Lung microvascular endothelial cell (primary cell): ENCODE data around the gene KCNC3. TPM values are rescaled to one million over a fixed set of nuclear protein-coding genes. Genes with fewer than 3 reads are reported as not detected.

ENCODE experiments used
- DNase-seq, 2 donors: peaks; one replicate each; pipeline versions ENCODE4 v3.0.0 to v3.0.0-alpha.2; 2010; ENCODE audit warnings: low read depth in 2 of 2
- total RNA-seq: library from RNA; depleted of rRNA; stranded (reverse); fragments of >200 nt; gene quantifications from 2 replicates; pipeline ENCODE4 v1.2.1, GENCODE V29; 2014

The KCNC3 gene
- total RNA-seq, 1 donor from 2014 or later, result 0.40 TPM

GRCh38 chr19:50276370-50277063 lies 52.7 kb downstream of the KCNC3 start:
- DNase-seq, result no peak

DNA sequence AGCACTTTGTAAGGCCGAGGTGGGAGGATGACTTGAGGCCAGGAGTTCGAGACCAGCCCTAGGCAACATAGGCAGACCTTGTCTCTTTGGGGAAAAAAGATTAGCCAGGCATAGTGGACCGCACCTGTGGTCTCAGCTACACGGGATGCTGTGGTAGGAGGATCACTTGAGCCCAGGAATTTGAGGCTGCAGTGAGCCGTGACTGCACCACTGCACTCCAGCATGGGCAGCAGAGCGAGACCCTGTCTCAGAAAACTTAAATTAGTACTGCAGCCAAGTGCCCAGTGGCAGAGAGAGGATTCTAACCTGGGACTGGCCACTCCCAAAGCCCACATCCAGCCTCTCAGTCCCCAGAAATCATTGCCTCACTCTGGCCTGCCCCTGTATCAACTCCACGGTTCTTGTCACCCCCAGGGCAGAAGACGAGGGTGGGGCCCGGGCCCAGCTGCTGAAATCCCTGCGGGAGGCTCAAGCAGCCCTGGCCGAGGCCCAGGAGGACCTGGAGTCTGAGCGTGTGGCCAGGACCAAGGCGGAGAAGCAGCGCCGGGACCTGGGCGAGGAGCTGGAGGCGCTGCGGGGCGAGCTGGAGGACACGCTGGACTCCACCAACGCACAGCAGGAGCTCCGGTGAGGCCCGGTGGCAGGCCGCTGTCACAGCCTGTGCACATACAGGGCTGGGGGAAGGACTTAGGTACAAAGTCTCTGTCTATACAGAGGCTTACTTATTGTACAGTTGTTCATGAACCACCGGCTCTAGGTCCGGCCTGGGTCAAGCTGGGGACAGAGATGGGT lies 53.4 kb downstream of the KCNC3 start:
- DNase-seq, result no peak

DNA sequence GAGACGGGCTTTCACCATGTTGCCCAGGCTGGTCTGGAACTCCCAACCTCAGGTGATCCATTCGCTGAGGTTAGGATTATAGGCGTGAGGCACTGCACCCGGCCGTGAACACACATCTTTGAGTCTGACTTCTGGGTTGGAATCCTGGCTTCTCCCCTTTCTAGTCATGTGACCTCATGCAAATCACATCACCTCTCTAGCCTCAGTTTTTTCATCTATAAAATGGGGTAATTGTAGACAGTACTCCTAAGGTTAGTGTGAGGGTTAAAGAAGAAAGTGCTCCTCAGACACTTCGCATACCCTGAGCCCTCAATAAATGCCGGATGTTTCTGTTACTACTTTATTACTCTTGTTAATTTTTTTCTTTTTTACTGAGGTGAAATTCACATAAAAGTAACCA lies 55.4 kb downstream of the KCNC3 start:
- no peak for DNase-seq

DNA sequence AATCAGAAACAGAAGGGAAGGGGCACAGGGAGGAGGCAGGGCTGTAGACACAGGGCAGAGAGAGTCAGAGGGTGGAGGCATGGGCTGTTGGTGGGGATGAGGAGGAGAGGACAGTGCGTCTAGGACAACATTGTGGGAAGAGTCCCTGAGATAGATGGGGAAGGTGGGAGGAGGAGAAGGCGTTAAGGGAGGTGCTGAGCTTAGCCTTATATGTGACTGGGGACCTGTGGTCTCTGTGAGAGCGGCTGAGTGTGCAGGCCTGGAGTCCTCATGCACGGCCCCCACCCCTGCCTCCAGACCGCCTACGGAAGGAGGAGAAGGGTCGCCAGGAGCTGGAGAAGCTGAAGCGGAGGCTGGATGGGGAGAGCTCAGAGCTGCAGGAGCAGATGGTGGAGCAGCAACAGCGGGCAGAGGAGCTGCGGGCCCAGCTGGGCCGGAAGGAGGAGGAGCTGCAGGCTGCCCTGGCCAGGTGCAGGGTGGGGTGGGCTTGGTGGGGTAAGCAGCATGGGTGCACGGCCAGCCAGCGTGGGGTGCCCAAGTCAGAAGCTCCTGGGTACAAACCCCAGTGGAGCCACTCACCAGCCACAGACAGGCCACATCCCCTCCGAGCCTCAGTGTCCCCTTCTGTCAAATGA lies 56.8 kb downstream of the KCNC3 start:
- DNase-seq, result no peak

- no peak for DNase-seq
These were observed 59.5 kb downstream of the KCNC3 start for GRCh38 chr19:50269653-50270052.

- no peak for DNase-seq
These were observed 60.7 kb downstream of the KCNC3 start for GRCh38 chr19:50268501-50268900.

DNA sequence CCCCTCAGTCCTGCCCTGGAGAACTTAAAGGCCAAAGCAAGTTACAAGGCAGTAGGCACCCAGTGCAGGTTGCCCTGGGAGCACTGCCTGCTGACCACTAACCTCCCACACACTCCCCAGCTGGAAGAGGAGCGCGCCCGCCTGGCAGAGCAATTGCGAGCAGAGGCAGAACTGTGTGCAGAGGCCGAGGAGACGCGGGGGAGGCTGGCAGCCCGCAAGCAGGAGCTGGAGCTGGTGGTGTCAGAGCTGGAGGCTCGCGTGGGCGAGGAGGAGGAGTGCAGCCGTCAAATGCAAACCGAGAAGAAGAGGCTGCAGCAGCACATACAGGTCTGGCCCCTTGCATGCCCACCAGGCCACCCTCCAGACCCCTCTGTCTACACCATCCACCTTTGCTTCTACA lies 61.1 kb downstream of the KCNC3 start:
- DNase-seq, result no peak

DNA sequence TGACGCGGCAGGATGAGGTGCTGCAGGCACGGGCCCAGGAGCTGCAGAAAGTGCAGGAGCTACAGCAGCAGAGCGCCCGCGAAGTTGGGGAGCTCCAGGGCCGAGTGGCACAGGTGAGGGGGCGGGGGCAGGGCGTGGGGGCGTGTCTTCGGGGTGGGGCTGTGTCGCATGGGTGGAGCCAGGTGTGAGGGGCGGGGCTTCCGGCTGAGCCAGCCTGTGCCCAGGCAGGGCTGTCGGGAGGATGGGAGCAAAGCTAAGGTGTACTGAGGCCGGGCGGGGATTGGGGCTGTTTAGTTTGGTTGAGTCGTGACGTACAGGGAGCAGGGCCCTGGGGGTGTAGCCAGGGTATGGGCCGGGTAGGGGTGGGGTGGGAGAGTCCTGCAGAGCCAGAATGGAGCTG lies 62.3 kb downstream of the KCNC3 start:
- DNase-seq, result no peak

DNA sequence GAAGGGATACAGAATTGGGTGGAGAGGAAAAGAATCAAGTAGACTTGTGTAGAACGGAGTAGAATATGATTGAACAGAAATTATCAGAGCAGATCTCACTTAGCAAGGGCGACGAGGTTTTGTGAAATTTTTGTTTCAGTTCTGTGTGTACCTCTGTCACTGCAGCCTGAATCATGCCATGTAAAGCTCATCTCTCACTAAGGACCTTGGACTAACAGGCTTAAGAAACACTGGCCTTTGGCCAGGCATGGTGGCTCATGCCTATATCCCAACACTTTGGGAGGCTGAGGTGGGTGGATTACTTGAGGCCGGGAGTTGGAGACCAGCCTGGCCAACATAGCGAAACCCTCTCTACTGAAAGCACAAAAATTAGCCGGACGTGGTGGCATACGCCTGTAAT lies 63.1 kb downstream of the KCNC3 start:
- DNase-seq, result no peak

GRCh38 chr19:50264483-50265186 lies 64.5 kb downstream of the KCNC3 start:
- peak; percentile 12 to 27 for DNase-seq

DNA sequence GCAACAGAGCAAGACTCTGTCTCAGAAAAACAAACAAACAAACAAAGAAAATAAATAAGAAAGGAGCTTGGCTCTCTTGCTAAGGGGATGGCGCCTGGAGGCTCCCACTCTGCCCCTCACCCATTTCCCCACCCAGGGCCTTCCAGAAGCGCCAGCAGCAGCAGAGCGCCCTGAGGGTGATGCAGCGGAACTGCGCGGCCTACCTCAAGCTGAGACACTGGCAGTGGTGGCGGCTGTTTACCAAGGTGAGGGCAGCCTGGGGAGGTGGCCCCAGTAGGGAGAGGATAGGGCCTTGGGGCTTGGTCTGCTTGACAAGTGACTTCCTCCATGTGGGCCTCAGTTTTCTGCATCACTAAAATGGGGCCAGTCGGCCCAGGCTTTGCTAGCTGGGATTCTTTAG lies 66.0 kb downstream of the KCNC3 start:
- DNase-seq, result no peak

Other genes starting within 250 kb of the KCNC3 start
- gene IZUMO2, start 166.1 kb downstream of the KCNC3 start, total RNA-seq, result not detected in 2 replicates
- gene MYH14, start 125.8 kb downstream of the KCNC3 start, total RNA-seq, result under 0.01 TPM in 2 replicates
- gene NAPSA, start 36.3 kb upstream of the KCNC3 start, total RNA-seq, result under 0.01 TPM in 1 of 2 replicates, not detected in the other
- 35.5 and 66.7 TPM in 2 replicates for gene NR1H2, start 47.1 kb upstream of the KCNC3 start, total RNA-seq
- gene POLD1, start 55.0 kb upstream of the KCNC3 start, total RNA-seq, result 38.1 and 39.5 TPM in 2 replicates
- gene SPIB, start 89.6 kb upstream of the KCNC3 start, total RNA-seq, result not detected in 2 replicates
- gene MYBPC2, start 103.5 kb upstream of the KCNC3 start, total RNA-seq, result not detected in 2 replicates
- 25.7 and 46.0 TPM in 2 replicates for gene EMC10, start 147.1 kb upstream of the KCNC3 start, total RNA-seq
- gene GARIN5A, start 147.5 kb upstream of the KCNC3 start, total RNA-seq, result under 0.01 and 0.20 TPM in 2 replicates
- gene JOSD2, start 181.8 kb upstream of the KCNC3 start, total RNA-seq, result 20.5 and 21.0 TPM in 2 replicates
- gene ASPDH, start 184.5 kb upstream of the KCNC3 start, total RNA-seq, result not detected in 2 replicates
- gene LRRC4B, start 239.1 kb upstream of the KCNC3 start, total RNA-seq, result under 0.01 TPM in 1 of 2 replicates, not detected in the other